Activated T-helper 9 cell treated with anti-CD3 and anti-CD28 coated beads, Interleukin-2, amount 50 U/mL, for 16 hours (primary cell): ENCODE measurements around the gene TTPAL.
"Not testable (repeated sequence)": the region's sequence is repeated elsewhere in the genome, so short reads cannot be mapped to it uniquely, and the experiment has no call there.

Experiments
- DNase-seq: peaks from one replicate; pipeline ENCODE4 v3.0.0-alpha.2; 2020; ENCODE audit warnings: low read depth

Gene TTPAL

DNA sequence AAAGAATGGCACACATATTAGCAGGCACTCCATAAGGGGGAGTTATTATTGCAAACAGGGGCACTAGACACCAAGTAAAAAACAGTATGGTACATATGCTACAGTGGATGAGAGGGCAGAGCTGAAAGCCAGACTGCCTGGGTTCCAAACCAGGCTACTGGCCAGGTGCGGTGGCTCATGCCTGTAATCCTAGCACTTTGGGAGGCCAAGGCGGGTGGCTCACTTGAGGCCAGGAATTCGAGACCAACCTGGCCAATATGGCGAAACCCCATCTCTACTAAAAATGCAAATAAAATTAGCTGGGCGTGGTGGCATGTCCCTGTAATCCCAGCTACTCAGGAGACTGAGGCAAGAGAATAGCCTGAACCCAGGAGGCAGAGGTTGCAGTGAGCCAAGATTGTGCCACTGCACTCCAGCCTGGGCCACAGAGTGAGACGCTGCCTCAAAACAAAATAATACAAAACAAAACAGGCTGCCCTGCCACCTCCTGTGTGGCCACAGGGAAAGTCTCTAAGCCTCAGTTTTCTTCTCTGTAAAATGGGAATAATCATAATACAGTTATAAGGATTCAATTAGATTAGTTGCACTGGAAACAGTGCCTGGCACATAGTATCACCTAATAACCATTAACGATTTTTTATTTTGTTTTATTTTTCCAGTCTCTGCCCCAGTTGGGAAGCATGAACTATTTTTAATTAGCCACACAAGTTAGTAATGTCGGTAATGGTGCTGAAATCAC is 7.5 kb upstream of the TTPAL start:
- DNase-seq = no peak

DNA sequence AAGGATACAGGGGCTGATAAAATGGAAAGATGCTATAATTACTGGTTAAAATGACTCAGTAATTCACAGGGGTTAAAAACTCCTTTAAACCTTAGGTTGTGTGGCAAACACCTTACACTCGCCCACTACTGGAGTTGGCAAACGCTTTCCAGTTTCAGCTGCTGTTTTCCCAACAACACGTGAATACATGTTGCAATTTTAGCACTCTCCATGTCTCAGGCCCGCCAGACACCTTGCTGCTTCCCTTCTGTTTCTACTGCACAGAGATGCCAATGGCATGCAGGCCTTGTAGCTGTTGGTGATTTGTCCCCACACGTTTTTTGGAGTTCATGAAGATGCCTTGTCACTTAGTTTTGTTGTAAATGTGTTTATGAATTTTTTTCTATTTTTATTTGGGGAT is 5.3 kb upstream of the TTPAL start:
- no peak for DNase-seq

DNA sequence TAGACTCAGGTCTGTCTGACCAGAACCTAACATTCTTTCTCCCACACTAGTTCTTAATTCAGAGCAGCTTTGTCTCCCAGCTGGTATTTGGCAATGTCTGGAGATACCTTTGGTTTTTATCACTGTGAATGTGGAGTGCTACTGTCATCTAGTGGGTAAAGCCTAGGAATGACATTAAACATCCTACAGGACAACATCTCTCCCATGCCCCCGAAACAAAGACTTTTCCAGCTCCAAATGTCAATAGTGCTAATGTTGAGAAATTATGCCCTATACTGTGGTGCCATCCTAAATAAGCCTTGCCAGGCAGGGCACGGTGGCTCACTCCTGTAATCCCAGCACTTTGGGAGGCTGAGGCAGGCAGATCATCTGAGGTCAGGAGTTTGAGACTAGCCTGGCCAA is 4.2 kb upstream of the TTPAL start:
- no peak for DNase-seq

GRCh38 chr20:44472283-44472682 is 3.4 kb upstream of the TTPAL start:
- not testable (repeated sequence) for DNase-seq

DNA sequence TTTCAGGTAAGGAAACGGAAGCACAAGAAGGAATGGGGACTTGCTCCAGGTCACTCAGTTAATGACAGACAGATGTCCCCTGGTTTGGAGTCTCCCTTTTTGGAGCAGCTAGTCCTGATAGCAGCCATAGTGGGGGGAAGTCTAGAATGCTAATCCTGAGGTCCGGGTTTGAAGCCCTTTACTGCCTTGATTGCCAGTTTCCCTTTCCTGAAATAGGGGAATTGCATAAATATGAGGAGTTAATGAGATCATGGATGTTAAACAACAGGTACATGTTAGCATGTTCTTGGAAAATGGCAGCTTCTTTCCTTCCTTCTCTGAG is 341 bp upstream of the TTPAL start:
- no peak for DNase-seq

DNA sequence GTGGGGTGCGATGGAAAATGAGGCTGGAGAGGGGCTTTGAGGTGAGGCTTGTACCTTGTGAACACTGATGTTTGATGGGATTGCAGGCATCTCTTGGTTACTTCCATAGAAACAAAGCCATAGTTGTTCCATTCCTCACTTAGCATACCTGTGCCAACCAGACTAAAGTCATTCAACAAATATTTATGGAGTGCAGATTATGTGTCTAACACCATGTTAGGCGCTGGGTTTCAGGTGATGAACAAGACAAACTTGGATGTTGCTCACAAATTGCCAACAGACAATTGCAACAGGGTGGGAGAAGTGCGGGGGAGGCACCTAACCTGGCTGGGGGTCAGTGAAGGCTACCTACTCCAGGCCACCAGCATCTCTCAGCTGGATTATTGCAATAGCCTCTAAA is 1.5 kb downstream of the TTPAL start:
- no peak for DNase-seq

DNA sequence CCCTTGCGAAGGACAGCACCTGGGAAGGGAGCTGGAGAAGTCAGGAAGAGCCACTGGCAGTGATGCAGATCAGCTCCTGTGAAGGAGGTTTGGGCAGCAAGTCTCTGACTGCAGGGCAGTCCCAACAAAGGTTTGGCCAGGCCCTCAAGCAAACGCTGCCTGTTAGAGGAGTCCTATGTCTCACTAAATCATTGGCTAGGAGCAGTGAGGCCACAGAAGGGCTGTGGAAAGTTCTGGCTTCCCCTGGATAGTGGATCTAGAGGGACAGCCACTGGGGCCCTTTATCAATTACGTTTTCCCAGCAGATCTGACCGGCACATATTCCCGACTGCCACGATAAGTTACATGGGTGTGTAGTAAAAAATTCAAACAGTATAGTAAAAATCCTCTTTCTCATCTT is 2.5 kb downstream of the TTPAL start:
- DNase-seq = no peak

DNA sequence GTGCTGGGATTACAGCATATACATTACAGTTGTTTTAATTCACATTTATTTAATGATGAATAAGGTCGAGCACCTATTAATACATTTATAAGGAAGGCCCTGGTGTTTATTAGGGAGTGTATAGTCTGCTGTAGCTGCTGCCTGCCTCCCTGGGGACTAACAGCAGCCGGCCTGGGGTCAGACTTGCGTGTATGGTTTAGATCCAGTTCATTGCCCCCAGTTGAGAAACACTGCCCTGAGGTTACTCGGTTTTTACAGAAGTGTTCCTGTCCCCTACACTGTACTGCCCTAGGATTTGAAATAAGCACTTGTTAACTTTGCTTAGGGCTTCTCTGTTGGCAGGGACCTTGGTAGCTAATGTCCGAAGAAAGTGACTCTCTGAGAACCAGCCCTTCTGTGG is 4.0 kb downstream of the TTPAL start:
- DNase-seq = no peak

DNA sequence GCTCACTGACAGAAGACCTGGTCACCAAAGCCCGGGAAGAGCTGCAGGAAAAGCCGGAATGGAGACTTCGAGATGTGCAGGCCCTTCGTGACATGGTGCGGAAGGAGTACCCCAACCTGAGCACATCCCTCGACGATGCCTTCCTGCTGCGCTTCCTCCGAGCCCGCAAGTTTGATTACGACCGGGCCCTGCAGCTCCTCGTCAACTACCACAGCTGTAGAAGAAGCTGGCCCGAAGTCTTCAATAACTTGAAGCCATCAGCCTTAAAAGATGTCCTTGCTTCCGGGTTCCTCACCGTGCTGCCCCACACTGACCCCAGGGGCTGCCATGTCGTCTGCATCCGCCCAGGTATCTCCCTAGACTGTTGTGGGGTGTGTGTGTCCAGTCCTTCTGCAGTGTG is 4.4 kb downstream of the TTPAL start:
- no peak for DNase-seq

GRCh38 chr20:44481719-44482416 is 6.2 kb downstream of the TTPAL start:
- no peak for DNase-seq

DNA sequence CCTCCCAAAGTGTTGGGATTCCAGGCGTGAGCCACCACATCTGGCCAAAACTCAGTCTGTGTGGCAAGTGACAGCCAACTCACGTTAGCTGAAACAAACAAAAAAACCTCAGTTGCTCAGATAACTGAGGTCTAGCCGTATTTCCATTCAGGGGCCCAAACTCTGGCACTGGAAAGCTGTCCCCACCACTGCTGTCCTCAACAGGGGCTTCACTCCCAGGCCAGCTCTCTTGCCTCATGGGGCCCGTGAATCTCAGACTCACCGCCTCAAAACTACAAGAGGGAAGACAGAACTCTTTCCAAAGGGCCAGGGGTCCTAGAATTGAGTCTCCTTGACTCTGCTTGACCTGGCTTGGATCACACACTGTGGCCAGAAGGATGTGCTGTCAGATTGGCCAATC is 7.4 kb downstream of the TTPAL start:
- DNase-seq = no peak

GRCh38 chr20:44485078-44485829 is 9.6 kb downstream of the TTPAL start:
- DNase-seq = no peak

GRCh38 chr20:44485830-44486198 is 10.1 kb downstream of the TTPAL start:
- DNase-seq = no peak

GRCh38 chr20:44488551-44488950 is 12.9 kb downstream of the TTPAL start:
- no peak for DNase-seq

GRCh38 chr20:44489223-44489622 is 13.5 kb downstream of the TTPAL start:
- no peak for DNase-seq

DNA sequence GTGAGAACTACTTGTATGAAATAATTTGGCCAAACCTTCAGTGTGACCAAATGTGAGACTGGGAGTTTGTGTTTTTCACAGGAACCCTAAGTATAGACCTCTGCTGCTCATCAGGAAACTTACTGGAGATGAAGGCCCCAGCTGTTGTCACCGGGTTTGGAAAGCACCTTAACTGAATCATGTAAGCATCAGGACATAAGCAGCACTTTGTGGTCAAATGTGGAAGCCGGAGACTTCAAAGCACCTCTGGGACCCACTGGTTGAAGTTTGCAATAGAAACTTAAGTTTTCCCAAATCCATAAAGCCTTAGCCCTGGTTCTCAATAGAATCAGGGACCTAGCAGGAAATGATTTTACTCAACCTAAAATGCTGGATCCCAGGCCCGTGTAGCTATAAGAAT is 14.3 kb downstream of the TTPAL start:
- no peak for DNase-seq

GRCh38 chr20:44491635-44492395 is 16.1 kb downstream of the TTPAL start:
- DNase-seq = no peak

DNA sequence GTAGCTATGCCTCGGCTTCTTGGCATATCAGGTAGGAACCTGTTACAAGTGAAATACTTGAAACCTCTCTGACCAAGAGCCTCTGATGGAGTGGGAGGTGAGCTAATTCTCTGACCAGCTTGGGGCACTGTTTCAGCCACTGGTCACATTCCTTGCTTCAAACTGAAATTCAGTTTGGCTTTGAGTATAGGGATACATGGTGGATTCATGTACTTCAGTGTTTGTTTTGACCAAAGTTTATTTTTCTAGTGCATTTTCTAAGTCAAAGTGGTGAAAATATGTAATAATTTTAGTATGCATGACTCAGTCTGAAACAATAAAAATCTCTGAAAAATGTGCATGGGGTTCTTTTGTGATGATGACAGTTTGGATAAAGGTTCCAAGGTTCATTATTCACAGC is 18.6 kb downstream of the TTPAL start:
- no peak for DNase-seq

DNA sequence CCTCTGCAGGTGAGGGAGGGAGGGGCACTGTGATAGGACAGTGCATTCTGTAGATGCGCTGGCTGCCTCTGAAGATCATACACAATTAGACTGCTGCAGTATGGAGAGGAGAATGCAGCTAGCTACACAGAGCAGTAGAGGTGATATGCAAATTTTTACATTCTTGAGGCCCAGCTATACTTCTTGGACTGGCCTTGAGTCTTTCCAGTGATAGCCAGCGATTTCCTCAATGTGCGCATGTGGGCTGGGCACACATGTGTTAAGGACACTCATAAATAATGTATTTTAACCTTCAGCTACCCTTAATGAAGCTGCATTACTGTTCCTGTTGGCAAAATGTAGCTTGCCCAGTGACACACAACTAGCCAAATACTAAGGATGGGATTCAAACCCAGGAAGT is 19.0 kb downstream of the TTPAL start:
- DNase-seq = no peak

DNA sequence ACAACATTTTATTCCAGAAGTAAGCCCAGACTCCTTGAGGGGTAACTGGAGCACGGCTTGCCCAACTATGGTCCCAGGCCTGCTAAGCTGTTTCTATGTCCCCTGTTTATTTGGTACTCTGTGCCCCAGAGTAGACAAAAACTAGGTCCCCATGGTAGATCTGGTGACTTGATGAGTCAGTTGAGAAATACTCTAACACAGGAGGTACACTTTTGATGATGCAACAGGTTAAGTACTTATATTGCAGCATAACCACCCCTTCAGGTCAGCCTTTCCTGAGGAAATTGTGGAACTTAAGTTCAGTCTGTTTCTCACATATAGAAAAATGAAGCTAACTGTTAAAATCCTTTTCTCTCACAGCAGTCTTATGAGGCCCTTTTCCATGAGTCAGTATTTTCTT is 19.6 kb downstream of the TTPAL start:
- no peak for DNase-seq

GRCh38 chr20:44495802-44496481 is 20.3 kb downstream of the TTPAL start:
- DNase-seq = no peak

DNA sequence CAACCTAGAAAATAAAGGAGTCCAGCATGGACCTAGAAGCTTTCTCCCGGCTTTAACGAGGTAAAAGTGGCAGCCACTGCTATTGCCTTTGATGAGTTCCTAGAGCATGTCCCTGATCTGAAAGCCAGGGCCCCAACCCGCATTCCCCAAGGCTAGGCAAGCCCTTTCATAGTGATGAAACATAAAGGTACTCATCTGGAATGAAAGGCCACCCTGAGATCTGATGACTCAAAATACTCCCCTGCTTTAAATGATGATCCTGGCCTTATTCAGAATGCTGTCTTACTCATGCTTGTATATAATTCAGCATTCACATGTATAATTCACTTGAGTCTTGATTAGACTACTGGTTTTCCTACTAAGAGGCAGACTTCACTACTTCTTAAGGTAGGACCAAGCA is 21.3 kb downstream of the TTPAL start:
- DNase-seq = peak; percentile 18
